DOHH2 (cell line): Measurements from ENCODE around the gene THYN1.

ENCODE experiments used
- CTCF ChIP-seq: fragments of 200-600 bp; sonication (generic); IDR thresholded peaks from one replicate; pipeline ENCODE4 v1.5.1; 2014; ENCODE audit warnings: antibody characterized with exemption, mild to moderate bottlenecking, low read depth, low read length; ENCODE audit not compliant: poor library complexity, severe bottlenecking
- EZH2phosphoT487 ChIP-seq: fragments of 200-600 bp; sonication (generic); IDR thresholded peaks from 2 replicates; pipeline ENCODE4 v1.6.1; 2017; ENCODE audit warnings: borderline replicate concordance, mild to moderate bottlenecking, antibody characterized with exemption, low read length, moderate library complexity, mixed read lengths

DNA sequence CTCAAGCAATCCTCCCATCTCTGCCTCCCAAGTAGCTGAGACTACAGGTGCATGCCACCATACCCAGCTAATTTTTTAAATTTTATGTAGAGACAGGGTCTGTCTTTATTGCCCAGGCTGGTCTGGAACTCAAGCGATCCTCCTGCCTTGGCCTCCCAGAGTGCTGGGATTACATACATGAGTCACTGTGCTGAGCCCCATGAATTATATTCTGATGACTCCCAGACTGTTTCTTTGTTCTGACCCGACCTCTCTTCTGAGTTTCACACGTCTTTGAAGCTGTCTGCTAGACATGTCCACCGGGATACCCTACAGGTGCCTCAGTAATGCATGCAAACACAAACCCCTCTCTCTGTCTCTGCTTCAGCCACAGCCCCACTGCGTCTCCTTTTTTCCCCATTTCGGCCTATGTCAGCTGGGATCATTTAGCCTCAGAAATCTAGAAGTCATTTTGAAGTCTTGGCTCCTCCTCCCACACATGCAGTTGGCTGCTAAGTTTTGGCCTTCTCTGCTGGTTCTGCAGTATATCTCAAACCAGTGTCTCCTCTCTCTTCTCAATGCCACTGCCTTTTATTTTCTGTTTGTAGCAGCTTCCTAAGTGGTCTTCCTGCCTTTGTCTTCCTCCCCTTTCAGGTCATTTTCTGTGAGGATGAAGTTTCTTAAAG lies 23.9 kb downstream of the THYN1 start:
- TF ChIP-seq CTCF (no peak), EZH2phosphoT487 (no peak)
